SK-N-SH (cell line): ENCODE results near the gene B3GNT5. TPM values are rescaled to one million over a fixed set of nuclear protein-coding genes. Genes with fewer than 3 reads are reported as not detected.

Source experiments
- CTCF ChIA-PET: fragments of 300-600, 350-600 bp; formaldehyde crosslinking; extraction: SDS; loops from one replicate; lab custom pipeline; 2021; lab: Yijun Ruan, JAX
- POLR2A ChIA-PET: fragments of 350-600 bp; sonication (Branson Sonifier 250); formaldehyde crosslinking; extraction: SDS; loops from one replicate; lab custom pipeline; 2020; ENCODE audit warnings: antibody characterized with exemption, inconsistent platforms; lab: Yijun Ruan, JAX
- DNase-seq: peaks from one replicate; pipeline ENCODE4 v3.0.0; 2012
- H2AFZ ChIP-seq: fragments of 200-600 bp; sonication (generic); 2 replicates; pipeline ENCODE4 v1.8.1; 2016; ENCODE audit warnings: antibody characterized with exemption, mild to moderate bottlenecking, low read depth
- H3F3A ChIP-seq: fragments of 200-600 bp; sonication (generic); replicated peaks from 2 replicates; pipeline ENCODE3; 2016; ENCODE audit warnings: antibody characterized with exemption, mild to moderate bottlenecking; ENCODE audit not compliant: insufficient read depth
- H3K27ac ChIP-seq, 2 experiments: fragments of 200-500 bp in 1 of 2; fragments of 200-600 bp in 1 of 2; sonication (Bioruptor generic) in 1 of 2; sonication (generic), shearing (Covaris generic) in 1 of 2; 2 replicates each; pipeline versions ENCODE4 v1.5.1 to v1.6.1; 2014 to 2016; ENCODE audit warnings: low read depth in 2 of 2, inconsistent platforms in 1 of 2, low read length in 1 of 2, mild to moderate bottlenecking in 1 of 2, mixed read lengths in 1 of 2
- H3K27me3 ChIP-seq: fragments of 200-600 bp; sonication (generic), shearing (Covaris generic); 2 replicates; pipeline ENCODE4 v1.6.1; 2016; ENCODE audit warnings: mixed run types; ENCODE audit not compliant: insufficient read depth
- H3K36me3 ChIP-seq, 2 experiments: fragments of 200-500 bp in 1 of 2; fragments of 200-600 bp in 1 of 2; sonication (Bioruptor generic) in 1 of 2; sonication (generic) in 1 of 2; replicated peaks in 1 of 2; 2 replicates each; pipeline versions ENCODE3 to v1.5.1; 2014 to 2016; ENCODE audit warnings: low read length in 1 of 2, mild to moderate bottlenecking in 1 of 2; ENCODE audit not compliant: insufficient read depth in 2 of 2, control insufficient read depth in 1 of 2
- H3K4me1 ChIP-seq, 2 experiments: fragments of 200-500 bp in 1 of 2; fragments of 200-600 bp in 1 of 2; sonication (Bioruptor generic) in 1 of 2; sonication (generic), shearing (Covaris generic) in 1 of 2; 2 replicates each; pipeline versions ENCODE4 v1.5.1 to v1.6.1; 2014 to 2016; ENCODE audit warnings: low read depth in 1 of 2, low read length in 1 of 2, mixed run types in 1 of 2; ENCODE audit not compliant: insufficient read depth in 2 of 2, control insufficient read depth in 1 of 2
- H3K4me2 ChIP-seq: fragments of 200-600 bp; sonication (generic), shearing (Covaris generic); 2 replicates; pipeline ENCODE4 v1.6.1; 2017; ENCODE audit warnings: mixed run types
- H3K4me3 ChIP-seq, 2 experiments: fragments of 200-500 bp in 1 of 2; fragments of 200-600 bp in 1 of 2; sonication (Bioruptor generic) in 1 of 2; sonication (generic), shearing (Covaris generic) in 1 of 2; 2 replicates each; pipeline versions ENCODE4 v1.5.1 to v1.8.1; 2014 to 2016; ENCODE audit warnings: low read depth in 2 of 2, inconsistent platforms in 1 of 2, low read length in 1 of 2, mild to moderate bottlenecking in 1 of 2, mixed read lengths in 1 of 2, moderate library complexity in 1 of 2
- H3K79me2 ChIP-seq: fragments of 200-600 bp; sonication (generic); 2 replicates; pipeline ENCODE4 v1.8.1; 2017; ENCODE audit warnings: mild to moderate bottlenecking; ENCODE audit not compliant: insufficient read depth
- H3K9ac ChIP-seq: fragments of 200-600 bp; sonication (generic); 2 replicates; pipeline ENCODE4 v1.6.1; 2017; ENCODE audit warnings: mixed run types
- H3K9me2 ChIP-seq: fragments of 200-600 bp; sonication (generic); 2 replicates; pipeline ENCODE4 v1.6.1; 2017; ENCODE audit warnings: mixed run types
- H3K9me3 ChIP-seq: fragments of 200-600 bp; sonication (generic); 2 replicates; pipeline ENCODE4 v1.6.1; 2017; ENCODE audit warnings: mixed run types, mild to moderate bottlenecking, moderate library complexity
- H4K20me1 ChIP-seq: fragments of 200-600 bp; sonication (generic); 2 replicates; pipeline ENCODE4 v1.6.1; 2017; ENCODE audit warnings: mild to moderate bottlenecking, mixed run types; ENCODE audit not compliant: insufficient read depth
- ELF1 ChIP-seq: IDR thresholded peaks from 2 replicates; pipeline ENCODE4 v1.4.0; 2012
- EP300 ChIP-seq, 2 experiments: IDR thresholded peaks; 2 replicates each; pipeline versions ENCODE4 v1.4.0 to v1.6.1; 2012; ENCODE audit warnings: borderline replicate concordance in 1 of 2, low read depth in 1 of 2, low read length in 1 of 2
- EZH2phosphoT487 ChIP-seq: fragments of 200-600 bp; sonication (generic); IDR thresholded peaks from 2 replicates; pipeline ENCODE4 v1.6.1; 2017; ENCODE audit warnings: low read depth, mixed run types, mild to moderate bottlenecking, antibody characterized with exemption, moderate library complexity, borderline replicate concordance
- GATA2 ChIP-seq: sonication (generic); formaldehyde crosslinking; IDR thresholded peaks from 2 replicates; pipeline ENCODE4 v1.5.0; 2020; ENCODE audit warnings: mild to moderate bottlenecking, missing genetic modification reagents
- JUND ChIP-seq: IDR thresholded peaks from 2 replicates; pipeline ENCODE4 v1.4.0; 2012
- MEF2A ChIP-seq: IDR thresholded peaks from 2 replicates; pipeline ENCODE4 v1.4.0; 2012; ENCODE audit warnings: low read depth, borderline replicate concordance
- NFIC ChIP-seq: IDR thresholded peaks from 2 replicates; pipeline ENCODE4 v1.4.0; 2012; ENCODE audit warnings: borderline replicate concordance
- POLR2AphosphoS5 ChIP-seq: IDR thresholded peaks from 2 replicates; pipeline ENCODE4 v1.6.1; 2012; ENCODE audit warnings: low read depth, low read length
- RFX5 ChIP-seq: IDR thresholded peaks from 2 replicates; pipeline ENCODE4 v1.6.1; 2012; ENCODE audit warnings: mild to moderate bottlenecking, improper control_type of control experiment, low read length
- RXRA ChIP-seq: IDR thresholded peaks from 2 replicates; pipeline ENCODE4 v1.4.0; 2012; ENCODE audit warnings: low read depth, mild to moderate bottlenecking, borderline replicate concordance
- TCF12 ChIP-seq: IDR thresholded peaks from 2 replicates; pipeline ENCODE4 v1.4.0; 2012
- TEAD4 ChIP-seq: IDR thresholded peaks from 2 replicates; pipeline ENCODE4 v1.4.0; 2012; ENCODE audit warnings: mild to moderate bottlenecking, borderline replicate concordance; ENCODE audit not compliant: insufficient read depth
- WGBS: methylation state at CpG from one replicate; pipeline ENCODE4 v1.1.6; 2017; ENCODE audit warnings: low lambda C conversion rate; 5-methylcytosine and 5-hydroxymethylcytosine counted together
- polyA plus RNA-seq, 3 experiments: library from polyadenylated mRNA; depleted of rRNA; stranded (reverse); fragments of >200 nt; gene quantifications; 2 replicates each; pipeline ENCODE4 v1.2.3, GENCODE V29; 2012
- TF ChIP-seq, protein P1 (sequence below): IDR thresholded peaks from 2 replicates; pipeline ENCODE4 v1.6.1; 2012; ENCODE audit warnings: mild to moderate bottlenecking, low read depth, low read length, moderate library complexity
- TF ChIP-seq, protein P2 (sequence below): fragments of 200-600 bp; sonication (generic); IDR thresholded peaks from 2 replicates; pipeline ENCODE4 v1.6.1; 2017; ENCODE audit warnings: antibody characterized with exemption, mild to moderate bottlenecking, moderate library complexity
- TF ChIP-seq, protein P3 (sequence below): fragments of 150-350 bp; IDR thresholded peaks from 2 replicates; pipeline ENCODE4 v1.6.1; 2016; ENCODE audit warnings: mild to moderate bottlenecking, low read depth, low read length

Gene B3GNT5
- polyA plus RNA-seq, 1 of the 3 experiments (the other 2 are of a cell fraction) = 4.7 TPM

DNA sequence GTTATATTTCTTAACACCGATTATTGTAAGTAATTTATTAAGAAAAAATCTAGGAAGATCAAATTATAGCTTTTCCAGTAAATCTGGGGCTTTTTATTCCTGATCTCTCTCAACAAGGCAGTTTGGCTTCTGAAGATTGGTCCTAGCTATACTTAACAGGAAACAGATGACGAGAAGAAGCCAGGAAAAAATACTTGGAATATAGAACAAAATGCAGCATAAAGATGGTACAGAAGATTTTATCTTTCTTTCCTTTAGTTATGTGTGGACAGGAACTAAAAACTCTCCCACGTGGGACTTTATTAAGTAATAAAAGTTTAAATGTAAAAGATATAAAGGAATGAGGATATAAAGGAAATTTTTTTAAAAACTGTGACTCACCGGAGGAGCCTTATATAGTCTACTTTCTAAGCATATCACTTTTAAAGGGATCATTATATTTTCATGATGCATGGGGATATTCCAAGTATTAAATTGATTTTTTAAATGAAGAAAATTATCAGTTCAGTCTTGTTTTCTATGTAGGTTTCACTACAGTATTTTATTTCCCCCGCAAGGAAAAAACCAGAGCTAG, 8.2 kb downstream of the B3GNT5 start:
- Histone ChIP-seq H3K9me2 (no peaks in the 10 kb centered on the region), H3F3A (peaks cover 6% of the 10 kb centered on the region), H3K79me2 (peaks cover 29% of the 10 kb centered on the region; the same call in 1 of the 2 replicates), H3K4me3 (no peak overlapping the region; a peak in 2 of 4 replicates), H3K27ac (peak overlapping the region; percentile 47 to 72; a peak in 3 of 4 replicates), H3K27me3 (no peaks in the 10 kb centered on the region), H2AFZ (0 out of 2 replicates have a peak overlapping the region, but pooled peaks have one; percentile 4), H3K4me2 (peak overlapping the region; percentile 10; the same call in 1 of the 2 replicates), H3K36me3 (peaks cover 3% of the 10 kb centered on the region in 2 experiments), H3K4me1 (peaks cover 0 to 21% of the 10 kb centered on the region in 2 experiments; a peak in 3 of 4 replicates), H4K20me1 (peaks cover 3% of the 10 kb centered on the region; the same call in 1 of the 2 replicates), H3K9me3 (no peaks in the 10 kb centered on the region), H3K9ac (no peak overlapping the region)
- POLR2A ChIA-PET = no interaction called here
- WGBS = 35% methylated on average over 5 of the region's 5 CpGs
- CTCF ChIA-PET = interaction anchor here (1.7 kb wide), 1 partner anchor 77 kb away, joined by 4 read pairs; no protein-coding TSS in a partner anchor
- TF ChIP-seq TCF12 (peak; percentile 71), POLR2AphosphoS5 (no peak), EZH2phosphoT487 (no peak), JUND (peak; percentile 11; the same call in 1 of the 2 replicates)
- DNase-seq = no peak

DNA sequence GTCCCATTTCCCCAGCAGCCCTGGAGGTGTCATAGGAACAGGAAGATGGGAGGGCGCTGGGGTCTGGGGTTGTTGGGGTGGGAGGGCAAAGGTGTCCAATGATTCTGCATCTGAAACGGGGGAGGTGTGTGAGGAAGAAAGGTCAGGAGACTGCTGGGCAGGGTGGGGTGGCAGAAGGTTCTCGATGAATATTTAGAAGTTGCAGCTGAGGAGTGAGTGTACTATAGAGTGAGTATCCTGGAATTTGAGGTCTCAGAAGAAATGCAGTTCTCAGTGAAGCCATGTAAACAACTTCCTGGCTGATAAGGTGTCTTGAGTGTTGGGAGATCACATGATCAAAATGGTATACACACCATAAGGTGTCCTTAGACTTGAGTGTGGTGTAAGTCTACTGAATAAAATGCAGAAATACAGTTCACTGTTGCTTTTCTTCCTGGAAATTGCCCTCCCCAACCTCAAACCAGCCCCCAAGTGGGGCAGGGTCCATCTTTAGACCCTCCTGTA, 9.9 kb downstream of the B3GNT5 start:
- H3K27ac ChIP-seq = no peak overlapping the region
- H3K4me2 ChIP-seq = no peak overlapping the region
- WGBS = 95% methylated on average over 3 of the region's 3 CpGs
- DNase-seq = no peak
- TF ChIP-seq, protein P1, sequence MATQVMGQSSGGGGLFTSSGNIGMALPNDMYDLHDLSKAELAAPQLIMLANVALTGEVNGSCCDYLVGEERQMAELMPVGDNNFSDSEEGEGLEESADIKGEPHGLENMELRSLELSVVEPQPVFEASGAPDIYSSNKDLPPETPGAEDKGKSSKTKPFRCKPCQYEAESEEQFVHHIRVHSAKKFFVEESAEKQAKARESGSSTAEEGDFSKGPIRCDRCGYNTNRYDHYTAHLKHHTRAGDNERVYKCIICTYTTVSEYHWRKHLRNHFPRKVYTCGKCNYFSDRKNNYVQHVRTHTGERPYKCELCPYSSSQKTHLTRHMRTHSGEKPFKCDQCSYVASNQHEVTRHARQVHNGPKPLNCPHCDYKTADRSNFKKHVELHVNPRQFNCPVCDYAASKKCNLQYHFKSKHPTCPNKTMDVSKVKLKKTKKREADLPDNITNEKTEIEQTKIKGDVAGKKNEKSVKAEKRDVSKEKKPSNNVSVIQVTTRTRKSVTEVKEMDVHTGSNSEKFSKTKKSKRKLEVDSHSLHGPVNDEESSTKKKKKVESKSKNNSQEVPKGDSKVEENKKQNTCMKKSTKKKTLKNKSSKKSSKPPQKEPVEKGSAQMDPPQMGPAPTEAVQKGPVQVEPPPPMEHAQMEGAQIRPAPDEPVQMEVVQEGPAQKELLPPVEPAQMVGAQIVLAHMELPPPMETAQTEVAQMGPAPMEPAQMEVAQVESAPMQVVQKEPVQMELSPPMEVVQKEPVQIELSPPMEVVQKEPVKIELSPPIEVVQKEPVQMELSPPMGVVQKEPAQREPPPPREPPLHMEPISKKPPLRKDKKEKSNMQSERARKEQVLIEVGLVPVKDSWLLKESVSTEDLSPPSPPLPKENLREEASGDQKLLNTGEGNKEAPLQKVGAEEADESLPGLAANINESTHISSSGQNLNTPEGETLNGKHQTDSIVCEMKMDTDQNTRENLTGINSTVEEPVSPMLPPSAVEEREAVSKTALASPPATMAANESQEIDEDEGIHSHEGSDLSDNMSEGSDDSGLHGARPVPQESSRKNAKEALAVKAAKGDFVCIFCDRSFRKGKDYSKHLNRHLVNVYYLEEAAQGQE = no peak
- TF ChIP-seq RXRA = no peak
- TF ChIP-seq POLR2AphosphoS5 = no peak
- no peak for TF ChIP-seq ELF1
- TF ChIP-seq, protein P2, sequence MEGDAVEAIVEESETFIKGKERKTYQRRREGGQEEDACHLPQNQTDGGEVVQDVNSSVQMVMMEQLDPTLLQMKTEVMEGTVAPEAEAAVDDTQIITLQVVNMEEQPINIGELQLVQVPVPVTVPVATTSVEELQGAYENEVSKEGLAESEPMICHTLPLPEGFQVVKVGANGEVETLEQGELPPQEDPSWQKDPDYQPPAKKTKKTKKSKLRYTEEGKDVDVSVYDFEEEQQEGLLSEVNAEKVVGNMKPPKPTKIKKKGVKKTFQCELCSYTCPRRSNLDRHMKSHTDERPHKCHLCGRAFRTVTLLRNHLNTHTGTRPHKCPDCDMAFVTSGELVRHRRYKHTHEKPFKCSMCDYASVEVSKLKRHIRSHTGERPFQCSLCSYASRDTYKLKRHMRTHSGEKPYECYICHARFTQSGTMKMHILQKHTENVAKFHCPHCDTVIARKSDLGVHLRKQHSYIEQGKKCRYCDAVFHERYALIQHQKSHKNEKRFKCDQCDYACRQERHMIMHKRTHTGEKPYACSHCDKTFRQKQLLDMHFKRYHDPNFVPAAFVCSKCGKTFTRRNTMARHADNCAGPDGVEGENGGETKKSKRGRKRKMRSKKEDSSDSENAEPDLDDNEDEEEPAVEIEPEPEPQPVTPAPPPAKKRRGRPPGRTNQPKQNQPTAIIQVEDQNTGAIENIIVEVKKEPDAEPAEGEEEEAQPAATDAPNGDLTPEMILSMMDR = no peak
- TF ChIP-seq NFIC = no peak
- no peak for TF ChIP-seq TEAD4
- TF ChIP-seq, protein P3, sequence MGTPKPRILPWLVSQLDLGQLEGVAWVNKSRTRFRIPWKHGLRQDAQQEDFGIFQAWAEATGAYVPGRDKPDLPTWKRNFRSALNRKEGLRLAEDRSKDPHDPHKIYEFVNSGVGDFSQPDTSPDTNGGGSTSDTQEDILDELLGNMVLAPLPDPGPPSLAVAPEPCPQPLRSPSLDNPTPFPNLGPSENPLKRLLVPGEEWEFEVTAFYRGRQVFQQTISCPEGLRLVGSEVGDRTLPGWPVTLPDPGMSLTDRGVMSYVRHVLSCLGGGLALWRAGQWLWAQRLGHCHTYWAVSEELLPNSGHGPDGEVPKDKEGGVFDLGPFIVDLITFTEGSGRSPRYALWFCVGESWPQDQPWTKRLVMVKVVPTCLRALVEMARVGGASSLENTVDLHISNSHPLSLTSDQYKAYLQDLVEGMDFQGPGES = no peak
- no peak for TF ChIP-seq RFX5
- no peak for TF ChIP-seq GATA2 (CRISPR knock-in tag)
- TF ChIP-seq MEF2A = no peak
- no peak for TF ChIP-seq EP300 (IDR thresholded peaks at IDR 0.05; ENCODE audit: borderline replicate concordance in 1 of 2, low read depth in 1 of 2, low read length in 1 of 2)
- TF ChIP-seq JUND = no peak
- CTCF ChIA-PET = no interaction called here
- no peaks in the 10 kb centered on the region for H3K9me3 ChIP-seq
- peaks cover 0 to 6% of the 10 kb centered on the region in 2 experiments for H3K36me3 ChIP-seq
- H3F3A ChIP-seq = peaks cover 6% of the 10 kb centered on the region
- H3K79me2 ChIP-seq = peaks cover 28% of the 10 kb centered on the region; the same call in 1 of the 2 replicates
- H2AFZ ChIP-seq = no peak overlapping the region
- no peak overlapping the region for H3K9ac ChIP-seq
- H3K4me1 ChIP-seq = peaks cover 0 to 24% of the 10 kb centered on the region in 2 experiments; a peak in 3 of 4 replicates
- peaks cover 5% of the 10 kb centered on the region; the same call in 1 of the 2 replicates for H4K20me1 ChIP-seq
- H3K27me3 ChIP-seq = no peaks in the 10 kb centered on the region
- H3K9me2 ChIP-seq = no peaks in the 10 kb centered on the region
- H3K4me3 ChIP-seq = no peak overlapping the region
- POLR2A ChIA-PET = no interaction called here
